Adrenal gland (tissue), 5 donors: ENCODE results near the gene ZIC2.

Experiments used
- CTCF ChIP-seq, 6 experiments: fragments of 450-650 bp in 4 of 6; fragments of 200-600 bp in 2 of 6; sonication (generic) in 1 of 6; IDR thresholded peaks; 1 replicate in 5 of 6; 2 replicates in 1 of 6; pipeline versions ENCODE4 v1.5.1 to v1.8.0; 2016 to 2021; ENCODE audit warnings: antibody characterized with exemption in 6 of 6, mild to moderate bottlenecking in 2 of 6, moderate library complexity in 1 of 6
- POLR2A ChIP-seq, 2 donors: fragments of 450-650 bp; IDR thresholded peaks; one replicate each; pipeline ENCODE4 v1.6.1; 2017; ENCODE audit warnings: antibody characterized with exemption in 2 of 2, mild to moderate bottlenecking in 2 of 2, moderate library complexity in 1 of 2
- donor health status: DM: no; HTN: no; CAD: no.

GRCh38 chr13:99974296-99974938 is 7.2 kb upstream of the ZIC2 start:
- no peak for TF ChIP-seq CTCF (IDR thresholded peaks at IDR 0.05)
- no peak for TF ChIP-seq POLR2A (IDR thresholded peaks at IDR 0.05)
